A673 (cell line): ENCODE results near the gene SLC9A8.

Experiments
- CTCF ChIP-seq: fragments of 300-800, 200-600 bp; sonication (generic); conservative IDR thresholded peaks from 2 replicates; pipeline ENCODE4 v1.5.1; 2017; ENCODE audit warnings: low read depth, mild to moderate bottlenecking, antibody characterized with exemption, low read length, moderate library complexity, mixed read lengths
- EZH2 ChIP-seq: fragments of 200-600 bp; sonication (generic); IDR thresholded peaks from 2 replicates; pipeline ENCODE4 v1.6.1; 2017; ENCODE audit warnings: borderline replicate concordance, low read depth, mild to moderate bottlenecking, mixed read lengths, antibody characterized with exemption, low read length; ENCODE audit not compliant: poor library complexity, severe bottlenecking

GRCh38 chr20:49809803-49810359 is 2.7 kb upstream of the SLC9A8 start:
- no peak for TF ChIP-seq CTCF
- TF ChIP-seq EZH2, result no peak
